Activated naive CD4-positive, alpha-beta T cell treated with anti-CD3 and anti-CD28 coated beads, Interleukin-2, amount 50 U/mL, for 16 hours (primary cell): ENCODE results near the gene CYGB.

ENCODE experiments used
- DNase-seq: peaks from one replicate; pipeline ENCODE4 v3.0.0-alpha.2; 2020

Gene CYGB

GRCh38 chr17:76497979-76498875 is 39.3 kb downstream of the CYGB start:
- DNase-seq, result no peak

GRCh38 chr17:76497699-76497978 is 39.9 kb downstream of the CYGB start:
- no peak for DNase-seq

- DNase-seq, result no peak
Observed at GRCh38 chr17:76496464-76496863, 41.0 kb downstream of the CYGB start.

- no peak for DNase-seq
Observed at GRCh38 chr17:76495663-76496400, 41.7 kb downstream of the CYGB start.

- DNase-seq, result no peak
Observed at GRCh38 chr17:76493505-76494167, 43.9 kb downstream of the CYGB start.

GRCh38 chr17:76492989-76493501 is 44.5 kb downstream of the CYGB start:
- DNase-seq, result no peak

- DNase-seq, result no peak
Observed at GRCh38 chr17:76492123-76492988, 45.2 kb downstream of the CYGB start.

- DNase-seq, result no peak
Observed at GRCh38 chr17:76491271-76492122, 46.0 kb downstream of the CYGB start.

GRCh38 chr17:76490112-76490710 is 47.3 kb downstream of the CYGB start:
- DNase-seq, result no peak

- DNase-seq, result no peak
Observed at GRCh38 chr17:76487451-76488192, 49.9 kb downstream of the CYGB start.

- DNase-seq, result no peak
Observed at GRCh38 chr17:76485569-76485968, 51.9 kb downstream of the CYGB start.

GRCh38 chr17:76484228-76484725 is 53.2 kb downstream of the CYGB start:
- no peak for DNase-seq

- DNase-seq, result no peak
Observed at GRCh38 chr17:76481071-76481655, 56.3 kb downstream of the CYGB start.

- no peak for DNase-seq
Observed at GRCh38 chr17:76480632-76481031, 56.9 kb downstream of the CYGB start.

GRCh38 chr17:76479515-76480060 is 57.9 kb downstream of the CYGB start:
- no peak for DNase-seq

- DNase-seq, result no peak
Observed at GRCh38 chr17:76478730-76479514, 58.6 kb downstream of the CYGB start.

GRCh38 chr17:76478097-76478496 is 59.4 kb downstream of the CYGB start:
- no peak for DNase-seq

- DNase-seq, result no peak
Observed at GRCh38 chr17:76477576-76477975, 59.9 kb downstream of the CYGB start.
